ENCODE results near the gene OLFML2B.

DNA sequence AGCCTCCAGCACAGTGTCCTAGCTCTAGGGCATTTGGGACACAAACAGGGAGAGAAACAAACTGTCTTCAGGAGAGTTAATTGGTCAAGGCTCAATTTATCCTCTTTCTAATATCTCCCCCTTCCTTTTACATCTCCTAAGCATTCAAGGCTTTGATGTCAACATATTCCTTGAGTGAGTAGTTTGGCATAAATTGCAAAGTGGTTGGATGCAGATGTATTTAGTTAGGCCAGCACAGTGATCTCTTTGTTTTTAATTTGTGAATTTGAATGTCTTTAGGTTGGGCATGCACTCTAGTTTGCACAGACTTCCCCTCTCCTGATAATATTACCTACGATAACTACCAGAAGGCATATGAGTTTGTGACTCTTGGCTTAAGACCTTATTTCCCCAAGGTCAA, 12.5 kb upstream of the OLFML2B start:
- TF ChIP-seq, protein P1, sequence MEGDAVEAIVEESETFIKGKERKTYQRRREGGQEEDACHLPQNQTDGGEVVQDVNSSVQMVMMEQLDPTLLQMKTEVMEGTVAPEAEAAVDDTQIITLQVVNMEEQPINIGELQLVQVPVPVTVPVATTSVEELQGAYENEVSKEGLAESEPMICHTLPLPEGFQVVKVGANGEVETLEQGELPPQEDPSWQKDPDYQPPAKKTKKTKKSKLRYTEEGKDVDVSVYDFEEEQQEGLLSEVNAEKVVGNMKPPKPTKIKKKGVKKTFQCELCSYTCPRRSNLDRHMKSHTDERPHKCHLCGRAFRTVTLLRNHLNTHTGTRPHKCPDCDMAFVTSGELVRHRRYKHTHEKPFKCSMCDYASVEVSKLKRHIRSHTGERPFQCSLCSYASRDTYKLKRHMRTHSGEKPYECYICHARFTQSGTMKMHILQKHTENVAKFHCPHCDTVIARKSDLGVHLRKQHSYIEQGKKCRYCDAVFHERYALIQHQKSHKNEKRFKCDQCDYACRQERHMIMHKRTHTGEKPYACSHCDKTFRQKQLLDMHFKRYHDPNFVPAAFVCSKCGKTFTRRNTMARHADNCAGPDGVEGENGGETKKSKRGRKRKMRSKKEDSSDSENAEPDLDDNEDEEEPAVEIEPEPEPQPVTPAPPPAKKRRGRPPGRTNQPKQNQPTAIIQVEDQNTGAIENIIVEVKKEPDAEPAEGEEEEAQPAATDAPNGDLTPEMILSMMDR (IDR thresholded peaks at IDR 0.05) = no peak
- no peak for TF ChIP-seq POLR2A (IDR thresholded peaks at IDR 0.05)

Measured in esophagus squamous epithelium (tissue), 4 donors.